A549 (cell line): ENCODE results near the gene CHD8.
A peak's percentile ranks its signal among the peaks of the same experiment; 100 is the strongest.

ENCODE experiments used
- CBX8 ChIP-seq: fragments of 200-600 bp; sonication (generic); IDR thresholded peaks from 2 replicates; pipeline ENCODE4 v1.6.1; 2016
- CHD2 ChIP-seq: fragments of 150-350 bp; IDR thresholded peaks from 2 replicates; pipeline ENCODE4 v1.6.1; 2014; ENCODE audit warnings: low read length; ENCODE audit not compliant: partially characterized antibody
- CTCF ChIP-seq: fragments of >200 bp; sonication (Bioruptor Twin); formaldehyde crosslinking; IDR thresholded peaks from 3 replicates; pipeline ENCODE4 v1.5.1; 2016
- RARB ChIP-seq: fragments of 250-450 bp; sonication (Bioruptor Pico); IDR thresholded peaks from 2 replicates; pipeline ENCODE4 v1.8.0; 2021; ENCODE audit warnings: mild to moderate bottlenecking, moderate library complexity
- ZSCAN20 ChIP-seq: fragments of 250-450 bp; sonication (Bioruptor Pico); IDR thresholded peaks from 2 replicates; pipeline ENCODE4 v1.8.0; 2022; ENCODE audit warnings: mild to moderate bottlenecking, moderate library complexity

DNA sequence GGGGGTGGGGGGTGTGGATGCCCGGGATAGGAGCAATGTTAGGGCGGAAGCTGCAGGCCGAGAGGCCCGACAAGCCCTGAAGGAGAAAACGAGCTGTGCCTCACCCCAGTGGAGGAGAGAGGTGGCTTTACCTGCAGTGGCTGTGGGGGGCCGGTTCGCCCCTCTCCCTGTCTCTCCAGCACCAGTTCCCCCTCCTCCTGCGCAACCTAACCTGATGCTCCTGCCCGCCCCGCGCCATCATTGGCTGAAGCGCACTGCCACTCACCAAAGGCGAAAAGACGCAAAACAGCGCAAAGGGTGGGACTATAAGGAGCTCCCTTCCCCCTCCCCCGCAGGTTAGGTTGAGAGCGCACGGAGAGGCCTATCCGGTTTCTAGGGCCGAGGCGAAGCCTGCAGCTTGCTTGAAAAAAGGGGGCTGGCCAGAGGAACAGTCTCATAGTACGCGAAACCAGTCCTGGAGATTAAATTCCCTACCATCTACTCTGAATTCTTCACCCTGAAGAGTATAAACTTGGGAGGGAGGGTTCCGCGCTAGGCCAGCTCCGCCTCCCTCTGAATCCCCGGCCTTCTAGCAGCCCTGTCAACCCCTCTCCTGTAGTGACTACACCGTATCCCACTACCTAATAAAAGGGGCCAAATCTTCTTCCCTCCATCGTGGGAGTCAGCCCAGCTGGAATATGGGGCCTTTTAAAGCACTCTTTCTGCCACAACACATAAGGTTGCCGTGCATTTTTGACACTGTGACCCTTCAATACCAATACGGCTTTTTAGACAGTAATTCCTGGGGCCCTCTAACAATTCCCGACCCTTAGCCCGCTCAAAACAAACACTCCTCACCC is 18.6 kb downstream of the CHD8 start:
- TF ChIP-seq CTCF, result no peak
- TF ChIP-seq CHD2, result peak; percentile 81
- TF ChIP-seq RARB, result no peak
- TF ChIP-seq CBX8, result no peak
- no peak for TF ChIP-seq ZSCAN20 (CRISPR knock-in tag)
